HK-2 (cell line): ENCODE measurements around the gene RBPMS2.
A peak's percentile ranks its signal among the peaks of the same experiment; 100 is the strongest.

Experiments
- DNase-seq: peaks from one replicate; pipeline ENCODE4 v3.0.0-alpha.2; 2018; ENCODE audit not compliant: unreplicated experiment

The RBPMS2 gene

DNA sequence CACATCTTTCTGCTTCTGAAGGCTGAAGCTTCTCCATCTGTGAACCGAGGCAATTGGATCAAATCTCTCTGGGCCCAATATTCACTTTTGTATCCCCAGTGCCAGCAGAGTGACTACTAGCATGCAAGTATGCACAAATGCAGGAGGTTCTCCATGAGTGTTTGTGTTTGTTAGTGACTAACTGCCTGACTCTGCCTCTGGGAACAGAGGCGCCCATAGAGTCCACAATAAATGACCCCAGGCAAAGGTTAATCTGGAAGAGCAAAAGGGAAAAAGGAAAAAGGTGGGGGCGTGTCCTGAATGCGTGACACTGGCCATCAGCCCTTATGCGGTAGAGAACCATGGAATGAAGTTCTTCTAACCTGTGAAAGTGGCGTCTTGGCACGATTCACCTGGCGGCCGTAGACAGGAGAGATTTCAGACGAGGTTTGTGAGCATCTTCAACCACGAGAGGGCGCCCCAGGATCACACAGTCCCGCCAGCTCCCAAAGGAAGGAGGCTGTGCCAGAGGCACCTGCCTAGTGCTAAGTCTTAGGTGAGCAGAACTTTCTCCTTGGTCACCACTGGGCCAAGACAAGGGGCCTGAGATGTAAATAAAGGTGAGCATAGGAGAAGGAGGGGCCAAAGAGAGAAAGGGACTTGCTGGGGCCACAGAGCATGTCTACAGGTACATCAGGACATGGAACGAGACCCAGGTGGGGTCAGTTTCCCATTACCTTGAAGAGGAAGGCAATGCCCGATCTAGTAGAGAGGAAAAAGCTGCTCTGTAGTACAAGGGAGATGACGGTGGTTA lies 44.2 kb downstream of the RBPMS2 start:
- peak; percentile 76 for DNase-seq

DNA sequence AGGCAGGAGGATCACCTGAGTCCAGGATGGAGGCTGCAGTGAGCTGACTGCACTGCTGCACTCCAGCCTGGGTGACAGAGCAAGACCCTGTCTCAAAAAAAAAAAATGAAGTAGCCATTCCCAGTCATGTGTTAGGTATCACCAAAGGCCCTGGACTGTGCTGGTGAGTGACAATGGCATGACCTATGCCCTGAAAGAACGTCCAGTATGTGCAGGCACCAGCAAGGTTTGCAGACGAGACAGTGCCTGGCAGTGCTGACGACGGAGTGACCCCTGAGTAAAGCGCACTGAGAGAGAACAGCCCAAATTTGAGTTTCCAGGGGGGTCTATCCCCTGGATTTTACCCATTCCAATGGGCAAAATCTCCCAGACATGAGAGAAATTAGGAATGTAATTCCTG lies 45.2 kb downstream of the RBPMS2 start:
- DNase-seq, result no peak

DNA sequence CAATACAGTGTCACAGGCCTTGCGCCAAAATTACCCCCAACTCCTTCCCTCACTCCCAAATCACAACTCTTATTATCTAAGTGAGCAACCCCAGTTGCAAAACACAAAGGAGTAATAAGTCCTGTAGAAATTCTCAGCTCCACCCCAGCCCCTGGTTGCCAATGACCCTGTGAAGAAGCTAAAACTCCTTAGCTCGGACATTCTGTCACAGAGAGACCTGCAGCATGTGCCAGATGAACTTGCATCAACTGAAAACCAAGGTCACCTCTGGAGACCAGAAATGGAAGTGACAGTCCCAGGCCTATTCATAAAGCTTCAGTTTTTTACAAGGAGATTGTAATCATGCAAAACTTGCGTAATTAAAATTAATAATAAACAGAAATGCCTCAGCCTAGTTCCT lies 55.2 kb downstream of the RBPMS2 start:
- DNase-seq, result no peak

DNA sequence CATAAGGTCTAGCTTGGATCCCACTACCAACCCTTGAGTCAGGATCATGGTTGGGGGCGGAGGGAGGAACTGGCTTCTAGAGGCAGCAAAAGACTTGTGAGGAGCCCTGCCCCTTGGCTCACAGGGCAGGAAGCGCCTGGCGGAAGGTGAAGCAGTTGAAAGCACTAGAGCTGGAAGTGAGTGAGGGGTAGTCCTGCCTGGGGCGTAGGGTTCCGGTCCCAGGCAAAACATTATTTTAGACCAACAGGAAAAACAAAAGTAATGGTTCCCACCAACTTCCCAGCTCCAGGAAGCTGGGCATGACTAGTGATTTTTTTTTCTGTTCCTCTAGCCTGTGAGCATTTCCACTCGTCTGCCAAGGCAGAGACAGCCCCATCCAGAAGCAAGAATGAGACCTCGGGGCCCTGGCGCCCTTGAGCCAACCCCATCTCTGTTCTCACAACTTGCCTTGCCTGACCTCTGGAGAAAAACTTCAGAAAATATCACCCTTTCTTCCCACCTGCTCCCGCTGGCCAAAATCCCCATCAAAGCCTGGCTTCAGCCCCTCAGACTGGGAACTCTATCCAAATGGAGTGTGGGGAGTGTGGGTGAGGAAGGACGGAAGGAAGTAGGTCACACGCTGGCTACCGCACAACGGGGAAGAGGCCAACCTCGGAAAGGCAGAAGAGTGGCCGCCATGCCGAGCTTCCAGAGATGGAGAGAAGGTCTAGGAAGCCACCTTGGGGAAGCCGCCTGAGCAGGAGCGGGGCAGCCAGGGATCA lies 57.5 kb downstream of the RBPMS2 start:
- DNase-seq, result no peak

DNA sequence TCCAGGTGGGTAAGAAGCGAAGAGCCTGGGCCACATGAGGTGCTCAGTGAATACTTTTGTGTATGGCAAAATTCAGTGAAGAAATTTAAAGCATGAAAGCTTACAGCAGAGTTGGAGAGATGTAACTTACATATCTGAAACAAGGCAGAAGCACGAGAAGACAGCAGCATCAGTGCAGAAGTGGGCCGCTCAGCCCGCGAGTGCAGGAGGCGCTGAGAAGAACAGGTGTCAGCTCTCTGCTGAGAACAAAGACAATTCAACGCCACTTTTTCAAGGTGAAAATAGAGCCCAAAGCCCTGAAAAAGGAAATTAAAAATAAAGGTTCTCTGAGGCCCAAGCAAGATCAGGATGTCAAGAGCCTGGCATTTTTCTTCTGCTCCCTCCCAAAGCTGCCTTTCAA lies 58.3 kb downstream of the RBPMS2 start:
- no peak for DNase-seq

DNA sequence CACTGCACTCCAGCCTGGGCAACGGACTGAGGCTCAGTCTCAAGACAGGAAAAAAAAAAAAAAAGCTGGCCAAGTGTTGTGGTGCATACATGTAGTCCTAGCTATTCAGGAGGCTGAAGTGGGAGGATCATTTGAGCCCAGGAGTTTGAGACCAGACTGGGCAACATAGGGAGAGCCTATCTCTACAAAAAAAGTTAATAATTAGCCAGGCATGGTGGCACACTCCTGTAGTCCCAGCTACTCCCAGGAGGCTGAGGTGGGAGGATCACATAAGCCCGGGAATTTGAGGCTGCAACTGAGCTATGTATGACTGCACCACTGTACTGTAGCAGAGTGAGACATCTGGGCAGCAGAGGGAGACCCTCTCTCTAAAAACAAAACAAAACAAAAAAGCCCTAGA lies 58.9 kb downstream of the RBPMS2 start:
- no peak for DNase-seq

DNA sequence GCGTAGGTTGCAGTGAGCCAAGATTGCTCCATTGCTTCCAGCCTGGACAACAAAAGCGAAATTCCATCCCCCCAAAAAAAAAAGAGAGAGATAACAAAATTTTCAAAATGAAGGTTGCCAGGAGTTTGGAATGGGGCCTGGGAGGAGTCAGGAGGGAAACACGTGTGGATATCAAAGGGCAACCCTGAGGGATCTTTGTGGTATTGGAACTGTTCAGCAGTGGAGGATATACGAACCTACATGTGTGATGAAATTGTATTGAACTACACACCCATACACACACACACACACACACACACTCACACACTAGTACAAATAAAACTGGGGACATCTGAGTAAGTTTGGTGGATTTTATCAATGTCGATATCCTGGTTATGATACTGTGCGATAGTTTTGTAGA lies 61.8 kb downstream of the RBPMS2 start:
- no peak for DNase-seq

DNA sequence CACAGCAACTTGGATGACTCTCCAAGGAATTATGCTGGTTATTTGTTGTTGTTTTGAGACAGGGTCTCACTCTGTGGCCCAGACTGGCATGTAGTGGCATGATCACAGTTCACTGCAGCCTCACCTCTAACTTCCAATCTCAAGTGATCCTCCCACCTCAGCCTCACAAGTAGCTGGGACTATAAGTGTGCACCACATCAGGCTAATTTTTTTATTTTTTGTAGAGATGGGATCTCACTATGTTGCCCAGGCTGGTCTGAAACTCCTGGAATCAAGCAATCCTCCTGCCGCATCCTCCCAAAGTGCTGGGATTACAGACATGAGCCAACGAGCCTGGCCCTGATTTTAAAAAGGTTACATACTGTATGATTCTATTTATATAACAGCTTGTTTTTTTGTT lies 63.0 kb downstream of the RBPMS2 start:
- no peak for DNase-seq

DNA sequence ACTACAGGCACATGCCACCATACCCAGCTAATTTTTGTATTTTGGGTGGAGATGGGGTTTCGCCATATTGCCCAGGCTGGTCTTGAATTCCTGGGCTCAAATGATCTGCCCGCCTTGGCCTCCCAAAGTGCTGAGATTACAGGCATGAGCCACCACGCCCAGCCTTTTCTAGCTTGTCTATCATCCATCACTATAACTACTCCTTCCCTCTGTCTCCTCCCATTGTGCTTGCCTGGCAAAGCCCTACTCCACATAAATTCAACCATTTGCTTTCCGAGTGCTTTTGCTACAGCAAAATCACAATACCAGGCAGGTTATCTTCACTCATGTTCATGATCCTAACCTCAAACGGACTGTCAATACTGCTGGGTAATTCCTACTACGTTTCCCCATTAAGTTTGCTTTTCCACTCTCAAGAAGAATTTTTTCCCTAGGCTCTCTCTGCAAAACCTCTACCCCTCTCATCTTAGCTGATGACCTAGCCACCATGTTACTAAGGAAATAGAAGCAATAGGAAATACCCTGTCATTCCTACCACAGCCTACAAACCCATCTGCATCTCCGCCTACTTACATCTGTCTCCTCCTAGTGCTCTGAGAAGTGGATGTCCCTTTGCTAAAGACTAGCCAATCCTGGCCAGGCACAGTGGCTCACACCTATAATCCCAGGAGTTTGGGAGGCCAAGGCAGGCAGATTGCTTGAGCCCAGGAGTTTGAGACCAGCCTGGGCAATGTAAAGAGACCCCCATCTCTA lies 64.5 kb downstream of the RBPMS2 start:
- DNase-seq, result no peak

DNA sequence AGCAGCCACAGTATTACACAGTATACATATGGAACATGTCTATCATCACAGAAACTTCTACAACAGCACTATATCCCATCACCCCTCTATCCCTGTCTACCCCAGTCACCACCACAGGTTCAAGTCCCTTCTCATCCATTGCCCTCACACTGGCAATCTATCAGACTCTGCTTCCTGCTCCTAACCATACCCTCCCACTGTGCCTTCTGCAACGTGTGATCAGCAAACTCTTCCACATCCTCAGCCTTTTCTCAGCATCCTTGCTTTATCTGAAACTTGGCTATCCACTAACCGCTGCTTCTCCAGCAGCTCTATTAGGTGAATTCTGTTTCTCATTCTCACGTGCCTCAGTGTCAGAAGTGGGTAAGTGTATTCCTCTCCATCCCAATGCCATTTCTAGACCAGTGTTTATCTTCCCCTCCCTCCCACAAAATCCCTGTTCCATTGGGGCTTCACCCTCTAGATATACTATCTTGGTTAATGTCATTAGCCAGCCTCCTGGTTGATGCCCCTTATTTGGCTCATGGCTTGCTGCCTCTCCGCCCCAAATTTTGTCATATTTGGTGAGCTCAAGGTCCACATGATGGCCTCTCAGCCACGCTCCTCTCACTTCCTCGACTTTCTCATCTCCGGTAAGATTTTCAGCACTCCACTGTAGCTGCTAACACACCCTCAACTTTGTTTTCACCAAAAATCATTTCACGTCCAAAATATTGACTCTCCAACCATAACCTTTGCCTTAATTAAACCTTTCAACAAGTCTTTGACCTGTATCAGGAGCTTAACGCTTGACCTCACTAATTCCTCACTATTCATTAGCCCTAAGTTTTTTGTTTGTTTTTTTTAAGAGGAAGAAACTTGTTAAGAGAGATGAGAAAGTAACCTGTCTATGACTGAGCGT lies 69.1 kb downstream of the RBPMS2 start:
- DNase-seq, result no peak

DNA sequence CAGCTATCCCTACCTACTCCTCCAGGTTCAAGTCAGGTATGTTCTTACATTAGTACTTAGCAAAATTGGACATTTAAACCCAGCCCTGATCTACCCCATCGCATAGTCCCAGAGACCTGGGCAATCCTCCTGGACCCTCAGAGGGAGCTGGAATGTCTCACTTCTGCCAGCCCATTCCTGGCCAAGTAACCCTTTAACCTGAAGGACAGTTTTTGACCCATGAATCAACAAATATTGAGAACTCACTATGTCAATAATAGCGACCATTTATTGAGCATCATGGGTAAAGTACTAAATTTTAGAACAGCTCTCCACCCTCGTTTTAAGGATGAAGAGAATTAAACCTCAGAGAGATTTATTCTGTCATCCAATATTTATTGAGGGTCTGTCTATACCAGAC lies 70.4 kb downstream of the RBPMS2 start:
- no peak for DNase-seq

DNA sequence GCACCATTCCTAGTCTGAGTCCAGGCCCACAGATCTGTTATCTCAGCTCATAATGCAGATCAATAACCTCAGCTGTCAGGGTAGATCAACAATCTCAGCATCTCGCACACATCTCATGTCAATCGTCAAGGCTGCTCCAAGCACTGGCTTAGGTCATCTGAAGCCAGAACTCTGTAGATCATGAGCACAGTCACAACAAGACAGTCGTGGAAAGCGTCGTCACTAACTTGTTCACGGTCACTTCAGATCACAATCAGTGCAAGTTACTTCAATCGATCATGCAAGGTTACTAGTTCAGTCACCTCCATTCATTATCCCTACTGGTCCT lies 71.8 kb downstream of the RBPMS2 start:
- no peak for DNase-seq

DNA sequence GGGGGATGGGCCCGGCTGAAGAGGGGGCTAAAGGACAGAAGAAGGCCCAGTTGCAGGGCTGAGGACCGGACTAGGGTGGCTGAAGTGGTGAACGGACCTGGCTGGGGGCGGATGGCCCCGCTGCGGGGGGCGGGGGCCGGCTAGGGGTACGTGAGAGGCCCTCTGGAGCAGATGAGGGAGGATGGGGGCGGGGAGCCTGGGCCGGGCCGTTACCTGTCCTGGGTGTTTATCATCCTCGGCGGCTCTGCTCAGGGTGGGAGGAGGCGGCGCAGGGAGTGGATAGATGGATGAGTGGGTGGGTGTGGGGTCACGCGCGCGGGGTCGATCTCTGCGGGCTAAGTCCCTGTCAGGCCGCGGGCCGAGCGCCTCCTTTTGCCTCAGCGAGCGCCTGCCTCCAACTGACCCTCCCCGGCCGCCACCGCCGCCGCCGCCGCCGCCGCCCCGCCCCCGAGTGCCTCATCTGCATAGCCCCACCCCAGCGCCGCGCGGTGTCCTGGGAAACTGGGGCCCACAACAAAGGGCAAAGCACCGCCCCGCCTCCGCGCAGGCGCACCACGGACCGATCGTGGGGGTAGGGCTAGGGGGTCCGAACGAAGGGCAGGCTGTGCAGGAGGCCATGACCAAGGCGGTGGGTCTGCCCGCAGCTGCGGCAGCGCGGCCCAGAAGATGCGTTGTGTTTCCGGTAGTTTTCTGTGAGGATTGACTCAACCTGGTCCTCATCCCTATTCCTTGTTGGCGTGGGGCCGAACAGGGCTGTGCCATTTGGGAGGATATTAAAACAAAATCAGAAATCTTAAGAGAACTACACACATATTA lies 72.4 kb downstream of the RBPMS2 start:
- peak; percentile 90 for DNase-seq

DNA sequence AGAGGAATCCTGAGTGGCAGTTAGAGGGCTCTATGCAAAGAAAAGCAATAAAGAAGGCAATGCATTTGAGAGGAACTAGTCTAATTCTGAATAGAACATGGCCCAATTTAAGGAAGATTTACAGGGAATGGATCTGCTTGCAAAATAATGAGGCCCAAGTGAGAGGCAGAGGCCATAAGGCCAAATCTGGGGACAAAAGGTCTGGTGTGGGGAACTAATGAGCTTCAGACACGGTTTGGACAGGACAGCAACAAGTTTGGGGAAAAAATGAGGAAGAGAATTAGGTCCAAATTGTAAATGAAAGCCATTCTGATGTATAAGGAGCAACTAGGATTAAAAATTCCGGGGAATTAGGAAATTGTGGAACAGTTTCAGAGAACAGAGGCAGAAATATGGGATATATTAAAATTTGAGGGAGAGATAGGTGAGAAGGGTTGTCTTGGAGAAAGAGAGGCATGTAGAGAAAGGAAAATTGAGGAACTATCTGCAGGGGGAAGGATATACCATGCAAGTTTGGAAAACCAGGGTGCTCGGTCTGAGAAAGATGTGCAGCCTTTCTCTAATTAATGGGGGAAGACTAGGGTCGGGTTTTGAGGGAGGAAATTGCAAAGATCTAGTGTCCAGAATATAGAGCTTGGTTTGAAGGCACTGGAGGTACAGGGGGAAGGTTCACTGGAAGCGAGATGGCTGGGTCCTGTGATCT lies 73.8 kb downstream of the RBPMS2 start:
- no peak for DNase-seq

DNA sequence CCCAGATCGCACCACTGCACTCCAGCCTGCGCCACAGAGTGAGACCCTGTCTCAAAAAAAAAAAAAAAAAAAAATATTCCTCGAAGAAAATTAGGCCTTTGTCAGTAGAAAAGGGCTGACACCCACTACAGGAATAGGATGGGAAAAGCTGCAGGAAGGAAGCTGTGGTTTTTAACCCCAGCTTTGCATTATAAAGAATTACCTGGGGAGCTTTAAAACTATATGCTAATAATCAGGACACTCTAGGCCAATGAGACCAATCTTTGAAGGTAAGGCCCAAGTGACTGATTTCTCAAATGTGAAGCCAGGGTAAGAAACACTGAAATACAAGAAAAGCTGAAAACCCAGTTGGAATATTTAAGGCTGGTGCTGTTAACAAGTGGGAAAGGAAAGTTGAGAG lies 74.3 kb downstream of the RBPMS2 start:
- DNase-seq, result no peak

DNA sequence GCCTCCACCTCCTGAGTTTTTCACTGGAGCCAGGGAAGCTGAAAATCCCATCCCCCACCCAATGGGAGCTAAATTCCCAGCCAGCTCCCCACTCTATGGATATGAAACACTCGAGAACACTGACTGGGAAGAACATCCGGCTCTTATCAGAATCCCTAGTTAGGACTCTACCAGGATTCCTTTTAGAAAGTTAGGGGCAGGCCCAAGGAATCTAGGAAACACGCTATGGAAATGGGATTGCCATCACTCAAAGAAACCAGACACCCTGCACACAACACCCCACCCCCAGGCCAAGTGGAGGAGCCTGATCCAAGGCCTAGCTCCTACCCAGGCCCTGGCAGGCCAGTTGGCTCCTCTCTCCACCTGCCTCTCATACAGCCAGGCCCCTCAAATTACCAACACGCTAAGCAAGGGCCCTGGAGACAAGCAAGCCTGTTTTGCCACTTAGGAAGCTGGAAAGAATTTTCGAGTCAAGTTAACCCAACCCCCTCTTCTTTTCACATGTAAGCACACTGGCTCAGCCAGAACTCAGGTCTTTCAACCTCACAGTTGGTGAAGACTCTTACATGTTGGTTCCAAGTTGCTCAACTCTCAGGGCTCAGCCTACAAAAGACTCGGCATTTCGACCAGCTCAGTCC lies 75.5 kb downstream of the RBPMS2 start:
- DNase-seq, result no peak

DNA sequence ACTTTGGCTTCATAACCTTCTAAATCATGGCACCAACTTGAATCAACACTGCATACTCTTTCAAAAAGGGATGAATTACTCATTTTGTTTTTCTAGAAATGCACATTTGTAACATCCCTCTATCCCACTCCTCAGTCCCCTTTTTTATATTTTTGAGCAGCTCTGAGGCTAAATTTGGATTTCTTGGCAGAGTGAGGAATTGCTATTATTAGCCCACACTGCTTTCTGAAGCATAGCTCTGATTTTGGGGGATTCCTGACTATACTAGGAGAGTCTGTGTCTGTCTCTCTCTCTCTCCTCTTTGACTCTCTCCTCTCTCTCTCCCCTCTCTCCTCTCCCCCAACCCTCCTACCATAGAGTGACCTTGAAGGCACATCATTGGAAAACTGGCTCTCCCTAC lies 76.6 kb downstream of the RBPMS2 start:
- DNase-seq, result no peak

DNA sequence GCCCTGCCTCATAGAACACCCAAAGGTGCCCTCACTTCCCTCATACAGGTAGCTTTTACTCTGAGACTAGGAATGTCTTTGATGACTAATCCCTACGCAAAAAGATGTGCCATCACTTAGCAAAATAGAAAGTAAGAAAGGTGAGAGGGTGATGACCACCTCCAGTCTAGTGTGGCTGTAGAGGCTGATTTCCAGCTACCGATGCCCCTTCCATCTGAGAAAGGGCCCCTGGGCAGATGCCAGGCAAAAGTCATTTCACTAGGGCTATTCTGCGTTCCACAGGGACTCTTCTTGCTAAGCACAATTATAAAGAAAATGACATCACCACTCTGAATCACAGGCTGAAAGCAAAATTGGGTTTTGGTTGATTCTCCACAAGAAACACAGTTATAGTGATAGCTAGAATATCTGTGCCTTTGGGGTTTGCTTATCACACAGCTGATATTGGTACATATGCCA lies 77.4 kb downstream of the RBPMS2 start:
- DNase-seq, result no peak

DNA sequence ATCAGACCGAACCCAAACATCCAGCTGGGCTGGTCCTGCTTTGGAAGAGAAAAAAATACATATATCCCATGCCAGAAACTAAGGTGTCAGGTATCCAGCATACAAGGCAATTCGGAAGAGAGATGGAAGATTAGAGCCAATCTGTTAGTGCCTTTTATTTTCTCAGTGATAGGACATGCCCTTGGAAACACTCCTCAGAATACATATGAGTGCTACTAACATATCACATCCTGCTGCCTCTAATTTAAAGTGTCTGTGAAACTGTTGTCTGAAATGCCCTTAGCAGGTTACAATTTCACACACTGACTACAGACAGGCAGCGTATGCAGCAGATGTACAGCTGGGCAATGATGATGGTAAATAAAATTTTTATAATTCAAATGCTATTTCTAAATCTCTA lies 78.9 kb downstream of the RBPMS2 start:
- DNase-seq, result no peak

DNA sequence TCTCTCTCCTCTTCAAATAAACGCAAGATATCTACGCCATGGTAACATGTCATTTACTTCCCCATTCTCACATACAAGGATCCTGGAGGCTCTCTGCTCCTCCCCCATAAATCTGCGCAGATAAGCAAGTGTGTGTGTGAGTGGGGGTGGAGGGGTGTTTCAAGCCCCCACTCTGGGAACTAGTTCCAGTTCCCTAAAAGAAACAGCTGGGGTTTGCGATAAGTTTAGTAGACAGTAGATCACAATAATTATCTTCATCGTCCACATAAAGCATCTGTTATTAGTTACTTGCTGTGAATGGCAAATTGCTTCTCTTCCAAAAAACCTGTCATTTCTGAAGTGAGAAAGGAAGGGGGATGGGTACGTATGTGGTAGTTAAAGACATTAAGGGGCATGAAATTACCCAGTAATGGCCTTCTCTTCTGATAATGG lies 79.8 kb downstream of the RBPMS2 start:
- no peak for DNase-seq
